Panc1 (cell line): ENCODE results near the gene SGCA. TPM values are rescaled to one million over a fixed set of nuclear protein-coding genes. Genes with fewer than 3 reads are reported as not detected.

Source experiments
- ATAC-seq: fragments of 200-7000 bp; cut with Tn5 transposase; 2 replicates; pipeline ENCODE4 v1.9.1; 2020; ENCODE audit warnings: mild to moderate bottlenecking, moderate library complexity
- BruUV-seq: library from RNA; stranded (reverse); fragments of 400-500 nt; replicated peaks from 2 replicates; lab custom pipeline; 2021; lab: Mats Ljungman, UMichigan
- CTCF ChIA-PET: fragments of 300-600 bp; sonication (Branson Sonifier 250); formaldehyde crosslinking; loops from one replicate; lab custom pipeline; 2022; ENCODE audit warnings: antibody characterized with exemption; lab: Charles Lee
- POLR2A ChIA-PET: fragments of 300-600 bp; sonication (Branson Sonifier 250); formaldehyde crosslinking; loops from one replicate; lab custom pipeline; 2022; ENCODE audit warnings: antibody characterized with exemption; lab: Charles Lee
- DNase-seq: peaks from one replicate; pipeline ENCODE4 v3.0.0-alpha.2; 2010; ENCODE audit warnings: low read depth, low spot score
- H3K27ac ChIP-seq: 2 replicates; pipeline ENCODE4 v1.5.1; 2011; ENCODE audit warnings: mild to moderate bottlenecking, low read length, inconsistent platforms
- H3K27me3 ChIP-seq: fragments of 200-500 bp; sonication (Bioruptor generic); 2 replicates; pipeline ENCODE4 v1.6.0; 2014; ENCODE audit warnings: low read length, inconsistent platforms; ENCODE audit not compliant: control insufficient read depth, insufficient read depth
- H3K36me3 ChIP-seq: fragments of 200-500 bp; sonication (Bioruptor generic); 2 replicates; pipeline ENCODE4 v1.5.1; 2014; ENCODE audit warnings: inconsistent platforms, mild to moderate bottlenecking, low read length, moderate library complexity; ENCODE audit not compliant: control insufficient read depth, insufficient read depth
- H3K4me1 ChIP-seq: 2 replicates; pipeline ENCODE4 v1.5.1; 2011; ENCODE audit warnings: inconsistent platforms, mild to moderate bottlenecking, low read length, moderate library complexity; ENCODE audit not compliant: control insufficient read depth, insufficient read depth
- H3K4me3 ChIP-seq, 2 experiments: 2 replicates each; pipeline ENCODE4 v1.5.1; 2011 to 2012; ENCODE audit warnings: low read depth in 2 of 2, low read length in 2 of 2, mild to moderate bottlenecking in 2 of 2, inconsistent platforms in 1 of 2, moderate library complexity in 1 of 2
- H3K9me3 ChIP-seq: fragments of 200-500 bp; sonication (Bioruptor generic); 2 replicates; pipeline ENCODE4 v1.5.1; 2014; ENCODE audit warnings: low read depth, mild to moderate bottlenecking, inconsistent platforms, low read length, moderate library complexity; ENCODE audit not compliant: control insufficient read depth, insufficient read depth
- POLR2AphosphoS5 ChIP-seq: IDR thresholded peaks from 2 replicates; pipeline ENCODE4 v1.6.1; 2012; ENCODE audit warnings: mild to moderate bottlenecking, low read depth, low read length, moderate library complexity
- SIN3A ChIP-seq: IDR thresholded peaks from 2 replicates; pipeline ENCODE4 v1.6.1; 2012; ENCODE audit warnings: low read depth, mild to moderate bottlenecking, low read length, moderate library complexity, borderline replicate concordance; ENCODE audit not compliant: insufficient read depth
- TCF7L2 ChIP-seq: IDR thresholded peaks from 2 replicates; pipeline ENCODE4 v1.6.1; 2011; ENCODE audit warnings: mild to moderate bottlenecking, low read depth, low read length, inconsistent platforms
- in situ Hi-C: cut with HindIII; loops from 2 replicates; pipeline ENCODE4 v1.10.0; 2016; ENCODE audit warnings: low sequenced_read_pairs, low pct_unique_long_range_greater_than_20kb
- intact Hi-C: fragments of 100-400 bp; cut with micrococcal nuclease; formaldehyde crosslinking; loops from one replicate; pipeline ENCODE4 v1.10.0; 2022; ENCODE audit not compliant: unreplicated experiment
- total RNA-seq: library from RNA; stranded (reverse); gene quantifications from one replicate; pipeline ENCODE4 v1.2.1, GENCODE V29; 2021; ENCODE audit not compliant: unreplicated experiment
- TF ChIP-seq, protein P1 (sequence below): fragments of 450-650 bp; IDR thresholded peaks from 2 replicates; pipeline ENCODE4 v1.5.1; 2017; ENCODE audit warnings: mild to moderate bottlenecking
- TF ChIP-seq, protein P2 (sequence below), 2 experiments: IDR thresholded peaks; 2 replicates each; pipeline ENCODE4 v1.6.1; 2011 to 2012; ENCODE audit warnings: low read depth in 2 of 2, control low read depth in 1 of 2, low read length in 1 of 2, mild to moderate bottlenecking in 1 of 2, moderate library complexity in 1 of 2; ENCODE audit not compliant: insufficient read depth in 1 of 2

Gene SGCA
- total RNA-seq, 1 experiment from 2014 or later, result not detected

DNA sequence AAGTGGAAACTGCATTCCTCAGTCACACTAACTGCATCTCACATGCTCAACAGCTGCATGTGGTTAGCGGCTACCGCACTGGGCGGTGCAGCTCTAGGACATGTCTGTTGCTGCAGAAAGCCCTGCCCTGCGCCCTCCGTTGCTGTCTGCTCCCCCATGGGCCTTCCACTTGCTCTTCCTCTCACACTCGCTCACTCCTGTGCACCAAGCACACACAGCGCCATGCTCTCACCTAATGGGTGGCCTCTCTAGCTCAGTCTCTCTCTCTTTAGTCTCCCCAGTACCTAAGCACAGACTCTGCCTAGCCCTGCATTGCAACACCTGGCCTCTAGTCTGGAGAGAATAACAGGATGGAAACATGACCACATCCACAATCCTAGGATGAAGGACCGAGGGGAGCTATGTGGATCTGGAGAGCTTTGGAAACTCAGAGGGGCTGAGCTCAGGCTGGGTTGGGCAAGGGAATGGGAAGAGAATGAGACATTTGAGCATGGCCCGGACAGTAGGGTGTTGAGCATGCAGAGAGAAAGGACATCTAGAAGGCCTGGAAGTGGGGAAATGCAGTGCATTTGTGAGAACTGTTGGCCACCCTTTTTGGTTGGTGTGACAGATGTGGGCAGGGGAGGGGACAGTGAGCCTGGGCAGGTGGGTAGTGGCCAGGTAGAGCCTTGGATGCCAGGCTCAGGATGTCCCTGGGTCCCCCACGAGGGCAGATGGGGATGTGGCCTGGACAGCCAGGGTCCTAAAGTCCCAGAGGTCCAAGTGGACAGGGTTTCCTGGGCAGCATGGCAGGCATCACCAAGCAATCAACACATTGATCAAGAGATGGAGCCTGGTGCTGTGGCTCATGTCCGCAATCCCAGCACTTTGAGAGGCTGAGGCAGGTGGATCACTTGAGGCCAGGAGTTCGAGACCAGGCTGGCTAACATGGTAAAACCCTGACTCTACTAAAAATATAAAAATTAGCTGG, 16.1 kb downstream of the SGCA start:
- H3K9me3 ChIP-seq, result no peaks in the 10 kb centered on the region
- H3K4me1 ChIP-seq, result peaks cover 31% of the 10 kb centered on the region
- H3K27ac ChIP-seq, result no peak overlapping the region
- DNase-seq (no peak), ATAC-seq (no peak)
- in situ Hi-C loops, result no loop called here
- intact Hi-C loops, result no loop called here
- no peaks in the 10 kb centered on the region for H3K36me3 ChIP-seq
- ChIA-PET POLR2A (no interaction called here), CTCF (no interaction called here)
- no TSS peak for BruUV-seq
- H3K27me3 ChIP-seq, result no peaks in the 10 kb centered on the region
- no peak overlapping the region for H3K4me3 ChIP-seq
- TF ChIP-seq TCF7L2 (no peak), POLR2AphosphoS5 (no peak), SIN3A (no peak)
- TF ChIP-seq, protein P1, sequence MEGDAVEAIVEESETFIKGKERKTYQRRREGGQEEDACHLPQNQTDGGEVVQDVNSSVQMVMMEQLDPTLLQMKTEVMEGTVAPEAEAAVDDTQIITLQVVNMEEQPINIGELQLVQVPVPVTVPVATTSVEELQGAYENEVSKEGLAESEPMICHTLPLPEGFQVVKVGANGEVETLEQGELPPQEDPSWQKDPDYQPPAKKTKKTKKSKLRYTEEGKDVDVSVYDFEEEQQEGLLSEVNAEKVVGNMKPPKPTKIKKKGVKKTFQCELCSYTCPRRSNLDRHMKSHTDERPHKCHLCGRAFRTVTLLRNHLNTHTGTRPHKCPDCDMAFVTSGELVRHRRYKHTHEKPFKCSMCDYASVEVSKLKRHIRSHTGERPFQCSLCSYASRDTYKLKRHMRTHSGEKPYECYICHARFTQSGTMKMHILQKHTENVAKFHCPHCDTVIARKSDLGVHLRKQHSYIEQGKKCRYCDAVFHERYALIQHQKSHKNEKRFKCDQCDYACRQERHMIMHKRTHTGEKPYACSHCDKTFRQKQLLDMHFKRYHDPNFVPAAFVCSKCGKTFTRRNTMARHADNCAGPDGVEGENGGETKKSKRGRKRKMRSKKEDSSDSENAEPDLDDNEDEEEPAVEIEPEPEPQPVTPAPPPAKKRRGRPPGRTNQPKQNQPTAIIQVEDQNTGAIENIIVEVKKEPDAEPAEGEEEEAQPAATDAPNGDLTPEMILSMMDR, result no peak

DNA sequence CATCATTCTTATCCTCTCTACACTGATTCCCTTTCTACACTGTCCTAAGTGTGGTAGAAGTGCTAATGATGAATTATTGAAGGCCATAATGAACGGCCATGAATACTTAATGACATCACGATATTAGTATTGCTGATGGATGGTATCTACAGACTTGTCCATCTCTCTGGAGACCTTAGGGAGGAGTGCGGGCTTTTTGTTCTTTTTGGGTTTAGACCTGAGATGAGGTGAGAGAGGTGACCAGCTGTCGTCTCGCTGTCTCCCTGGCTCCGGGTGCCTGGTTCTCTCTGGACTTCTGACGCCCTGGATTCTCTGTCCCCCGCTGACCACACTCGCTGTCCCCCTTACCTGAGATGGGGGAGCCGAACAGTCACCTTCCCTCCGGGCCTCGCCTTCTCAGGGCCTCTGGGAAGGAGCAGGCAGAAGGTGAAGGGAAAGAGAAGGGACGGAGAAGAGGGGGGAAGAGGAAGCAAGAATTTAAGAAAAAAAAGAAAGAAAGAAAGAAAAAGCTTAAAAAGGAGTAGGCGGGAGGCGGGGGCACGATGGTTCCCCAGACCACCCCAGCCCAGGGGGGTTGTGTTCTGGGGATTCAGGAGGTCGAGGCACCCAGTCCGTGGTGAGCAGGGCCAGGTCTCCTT, 17.1 kb downstream of the SGCA start:
- in situ Hi-C loops, result no loop called here

More for the DNA sequence above, 17.1 kb downstream of the SGCA start:
- no peaks in the 10 kb centered on the region for H3K9me3 ChIP-seq
- no peaks in the 10 kb centered on the region for H3K36me3 ChIP-seq
- intact Hi-C loops, result no loop called here
- no peaks in the 10 kb centered on the region for H3K27me3 ChIP-seq
- no peak overlapping the region for H3K27ac ChIP-seq
- DNase-seq (no peak), ATAC-seq (no peak)
- no TSS peak for BruUV-seq
- ChIA-PET POLR2A (no interaction called here), CTCF (interaction anchor here (1.0 kb wide), 1 partner anchor 13 kb away, joined by 3 read pairs; no protein-coding TSS in a partner anchor)
- H3K4me1 ChIP-seq, result peaks cover 25% of the 10 kb centered on the region
- no peak overlapping the region for H3K4me3 ChIP-seq
- TF ChIP-seq, protein P2, sequence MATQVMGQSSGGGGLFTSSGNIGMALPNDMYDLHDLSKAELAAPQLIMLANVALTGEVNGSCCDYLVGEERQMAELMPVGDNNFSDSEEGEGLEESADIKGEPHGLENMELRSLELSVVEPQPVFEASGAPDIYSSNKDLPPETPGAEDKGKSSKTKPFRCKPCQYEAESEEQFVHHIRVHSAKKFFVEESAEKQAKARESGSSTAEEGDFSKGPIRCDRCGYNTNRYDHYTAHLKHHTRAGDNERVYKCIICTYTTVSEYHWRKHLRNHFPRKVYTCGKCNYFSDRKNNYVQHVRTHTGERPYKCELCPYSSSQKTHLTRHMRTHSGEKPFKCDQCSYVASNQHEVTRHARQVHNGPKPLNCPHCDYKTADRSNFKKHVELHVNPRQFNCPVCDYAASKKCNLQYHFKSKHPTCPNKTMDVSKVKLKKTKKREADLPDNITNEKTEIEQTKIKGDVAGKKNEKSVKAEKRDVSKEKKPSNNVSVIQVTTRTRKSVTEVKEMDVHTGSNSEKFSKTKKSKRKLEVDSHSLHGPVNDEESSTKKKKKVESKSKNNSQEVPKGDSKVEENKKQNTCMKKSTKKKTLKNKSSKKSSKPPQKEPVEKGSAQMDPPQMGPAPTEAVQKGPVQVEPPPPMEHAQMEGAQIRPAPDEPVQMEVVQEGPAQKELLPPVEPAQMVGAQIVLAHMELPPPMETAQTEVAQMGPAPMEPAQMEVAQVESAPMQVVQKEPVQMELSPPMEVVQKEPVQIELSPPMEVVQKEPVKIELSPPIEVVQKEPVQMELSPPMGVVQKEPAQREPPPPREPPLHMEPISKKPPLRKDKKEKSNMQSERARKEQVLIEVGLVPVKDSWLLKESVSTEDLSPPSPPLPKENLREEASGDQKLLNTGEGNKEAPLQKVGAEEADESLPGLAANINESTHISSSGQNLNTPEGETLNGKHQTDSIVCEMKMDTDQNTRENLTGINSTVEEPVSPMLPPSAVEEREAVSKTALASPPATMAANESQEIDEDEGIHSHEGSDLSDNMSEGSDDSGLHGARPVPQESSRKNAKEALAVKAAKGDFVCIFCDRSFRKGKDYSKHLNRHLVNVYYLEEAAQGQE (IDR thresholded peaks at IDR 0.05; ENCODE audit: insufficient read depth in 1 of 2, low read depth in 2 of 2, low read length in 1 of 2), result no peak
- TF ChIP-seq POLR2AphosphoS5 (no peak), SIN3A (no peak), TCF7L2 (no peak)
